ENCODE measurements around the gene RGL1. TPM values are rescaled to one million over a fixed set of nuclear protein-coding genes. Genes with fewer than 3 reads are reported as not detected.

RGL1 gene
- total RNA-seq, 4 donors from 2014 or later = 10.6 to 13.8 (median 11.3) TPM

DNA sequence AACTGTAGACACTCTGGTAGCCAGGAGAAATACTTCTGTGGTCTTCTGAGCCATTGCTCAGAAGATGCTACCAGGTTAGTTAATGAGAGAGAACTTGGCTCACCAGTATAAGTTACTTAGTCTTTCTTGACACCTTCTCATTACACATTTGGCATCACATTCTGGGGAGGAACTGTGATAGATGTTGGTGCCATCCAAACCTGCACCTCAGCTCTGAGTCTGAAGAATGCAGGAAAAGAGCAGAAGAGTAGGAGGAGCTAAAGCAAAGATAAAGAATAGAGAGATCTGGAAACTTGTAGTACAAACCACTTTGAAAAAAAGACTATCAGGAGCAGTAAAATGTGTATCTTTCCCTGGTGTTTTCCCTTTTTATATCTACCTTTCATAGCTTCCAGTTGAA is 58.9 kb downstream of the RGL1 start:
- Histone ChIP-seq H3K27me3 (no peaks in the 10 kb centered on the region), H3K36me3 (peaks cover 6% of the 10 kb centered on the region), H3K4me3 (no peak overlapping the region), H3K27ac (no peak overlapping the region), H3K4me1 (peaks cover 5% of the 10 kb centered on the region), H3K9me3 (no peaks in the 10 kb centered on the region)
- TF ChIP-seq EP300 (IDR thresholded peaks at IDR 0.05) (no peak), POLR2A (IDR thresholded peaks at IDR 0.05) (no peak), POLR2AphosphoS5 (IDR thresholded peaks at IDR 0.05) (no peak)
- TF ChIP-seq, protein P1, sequence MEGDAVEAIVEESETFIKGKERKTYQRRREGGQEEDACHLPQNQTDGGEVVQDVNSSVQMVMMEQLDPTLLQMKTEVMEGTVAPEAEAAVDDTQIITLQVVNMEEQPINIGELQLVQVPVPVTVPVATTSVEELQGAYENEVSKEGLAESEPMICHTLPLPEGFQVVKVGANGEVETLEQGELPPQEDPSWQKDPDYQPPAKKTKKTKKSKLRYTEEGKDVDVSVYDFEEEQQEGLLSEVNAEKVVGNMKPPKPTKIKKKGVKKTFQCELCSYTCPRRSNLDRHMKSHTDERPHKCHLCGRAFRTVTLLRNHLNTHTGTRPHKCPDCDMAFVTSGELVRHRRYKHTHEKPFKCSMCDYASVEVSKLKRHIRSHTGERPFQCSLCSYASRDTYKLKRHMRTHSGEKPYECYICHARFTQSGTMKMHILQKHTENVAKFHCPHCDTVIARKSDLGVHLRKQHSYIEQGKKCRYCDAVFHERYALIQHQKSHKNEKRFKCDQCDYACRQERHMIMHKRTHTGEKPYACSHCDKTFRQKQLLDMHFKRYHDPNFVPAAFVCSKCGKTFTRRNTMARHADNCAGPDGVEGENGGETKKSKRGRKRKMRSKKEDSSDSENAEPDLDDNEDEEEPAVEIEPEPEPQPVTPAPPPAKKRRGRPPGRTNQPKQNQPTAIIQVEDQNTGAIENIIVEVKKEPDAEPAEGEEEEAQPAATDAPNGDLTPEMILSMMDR (IDR thresholded peaks at IDR 0.05) = no peak
- no peak for DNase-seq (ENCODE audit: low spot score in 2 of 2)

DNA sequence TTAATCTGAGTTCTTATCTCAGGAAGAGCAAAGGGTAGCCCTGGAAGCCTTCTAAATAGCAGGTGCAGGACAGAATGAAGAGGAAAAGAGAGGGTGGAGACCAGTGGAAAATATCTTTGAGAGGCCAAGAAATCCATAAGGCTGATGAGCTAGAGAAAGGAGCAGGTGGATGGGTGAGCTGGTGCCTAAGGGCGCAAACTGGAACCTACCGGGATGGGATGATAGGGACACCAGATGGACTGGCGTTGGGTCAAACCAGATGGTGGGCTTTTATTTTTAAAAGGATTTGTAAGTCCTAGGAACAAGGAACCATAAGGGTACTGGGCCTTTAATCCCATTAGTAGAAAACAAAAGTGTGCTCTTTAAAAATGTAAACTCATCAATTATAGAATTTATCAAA is 59.7 kb downstream of the RGL1 start:
- TF ChIP-seq EP300 (IDR thresholded peaks at IDR 0.05) (no peak), POLR2A (IDR thresholded peaks at IDR 0.05) (no peak), POLR2AphosphoS5 (IDR thresholded peaks at IDR 0.05) (no peak)
- TF ChIP-seq, protein P1 (IDR thresholded peaks at IDR 0.05) = no peak
- no peaks in the 10 kb centered on the region for H3K27me3 ChIP-seq
- 96% methylated on average over 3 of the region's 3 CpGs for WGBS
- peaks cover 6% of the 10 kb centered on the region for H3K36me3 ChIP-seq
- DNase-seq (ENCODE audit: low spot score in 2 of 2) = no peak
- no peak overlapping the region for H3K4me3 ChIP-seq
- no peaks in the 10 kb centered on the region for H3K9me3 ChIP-seq
- H3K4me1 ChIP-seq = peaks cover 7% of the 10 kb centered on the region
- H3K27ac ChIP-seq = no peak overlapping the region

DNA sequence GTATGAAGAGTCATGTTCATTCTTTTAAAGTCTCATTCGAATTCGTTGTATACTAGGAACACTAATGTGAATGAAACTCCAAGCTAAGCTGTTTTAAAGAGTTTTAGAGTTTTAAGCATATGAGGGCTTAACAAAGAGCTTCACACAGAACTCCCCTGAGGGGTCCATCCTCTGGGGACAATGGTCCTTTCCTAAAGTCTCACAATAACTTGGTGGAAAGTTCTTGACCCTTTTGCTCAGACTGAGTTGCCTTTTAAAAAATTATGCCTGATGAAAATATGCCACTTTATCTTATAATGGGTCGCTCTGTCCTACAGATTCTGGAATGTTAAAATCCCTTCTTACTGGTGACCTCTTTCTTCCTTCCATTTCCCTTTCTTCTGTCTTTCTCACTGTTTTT is 64.3 kb downstream of the RGL1 start:
- peaks cover 40% of the 10 kb centered on the region for H3K4me1 ChIP-seq
- no peaks in the 10 kb centered on the region for H3K9me3 ChIP-seq
- WGBS = 84% methylated on average over 3 of the region's 3 CpGs
- no peak for DNase-seq (ENCODE audit: low spot score in 2 of 2)
- TF ChIP-seq, protein P1 (IDR thresholded peaks at IDR 0.05) = no peak
- no peak for TF ChIP-seq POLR2A (IDR thresholded peaks at IDR 0.05)
- no peak for TF ChIP-seq EP300 (IDR thresholded peaks at IDR 0.05)
- TF ChIP-seq POLR2AphosphoS5 (IDR thresholded peaks at IDR 0.05) = no peak
- no peak overlapping the region for H3K27ac ChIP-seq
- H3K4me3 ChIP-seq = no peak overlapping the region
- H3K27me3 ChIP-seq = no peaks in the 10 kb centered on the region
- H3K36me3 ChIP-seq = peaks cover 6% of the 10 kb centered on the region

DNA sequence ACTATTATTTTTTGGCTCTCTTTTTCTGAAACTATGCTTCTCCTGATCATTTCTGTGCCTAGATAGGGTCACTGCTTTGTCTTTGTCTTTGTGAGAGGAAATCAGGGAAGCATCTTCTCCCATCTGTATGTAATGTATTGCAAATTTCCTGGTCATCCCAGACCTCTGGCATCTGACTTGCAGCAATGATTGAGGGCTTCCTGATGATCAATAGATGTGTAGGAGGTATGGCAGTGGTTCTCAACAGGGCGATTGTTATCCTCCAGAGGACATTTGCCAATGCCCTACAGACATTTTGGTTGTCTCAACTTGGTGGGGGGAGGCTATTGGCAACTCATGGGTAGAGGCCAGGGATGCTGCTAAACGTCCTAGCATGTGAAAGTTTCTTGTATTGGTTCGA is 64.7 kb downstream of the RGL1 start:
- no peak for DNase-seq (ENCODE audit: low spot score in 2 of 2)
- H3K4me1 ChIP-seq = peaks cover 41% of the 10 kb centered on the region
- H3K27ac ChIP-seq = peak overlapping the region; percentile 79
- TF ChIP-seq EP300 (IDR thresholded peaks at IDR 0.05) = no peak
- TF ChIP-seq, protein P1 (IDR thresholded peaks at IDR 0.05) = no peak
- TF ChIP-seq POLR2AphosphoS5 (IDR thresholded peaks at IDR 0.05) = no peak
- TF ChIP-seq POLR2A (IDR thresholded peaks at IDR 0.05) = no peak
- no peaks in the 10 kb centered on the region for H3K9me3 ChIP-seq
- H3K27me3 ChIP-seq = no peaks in the 10 kb centered on the region
- WGBS = 53% methylated on average over 3 of the region's 3 CpGs
- no peak overlapping the region for H3K4me3 ChIP-seq
- peaks cover 6% of the 10 kb centered on the region for H3K36me3 ChIP-seq

DNA sequence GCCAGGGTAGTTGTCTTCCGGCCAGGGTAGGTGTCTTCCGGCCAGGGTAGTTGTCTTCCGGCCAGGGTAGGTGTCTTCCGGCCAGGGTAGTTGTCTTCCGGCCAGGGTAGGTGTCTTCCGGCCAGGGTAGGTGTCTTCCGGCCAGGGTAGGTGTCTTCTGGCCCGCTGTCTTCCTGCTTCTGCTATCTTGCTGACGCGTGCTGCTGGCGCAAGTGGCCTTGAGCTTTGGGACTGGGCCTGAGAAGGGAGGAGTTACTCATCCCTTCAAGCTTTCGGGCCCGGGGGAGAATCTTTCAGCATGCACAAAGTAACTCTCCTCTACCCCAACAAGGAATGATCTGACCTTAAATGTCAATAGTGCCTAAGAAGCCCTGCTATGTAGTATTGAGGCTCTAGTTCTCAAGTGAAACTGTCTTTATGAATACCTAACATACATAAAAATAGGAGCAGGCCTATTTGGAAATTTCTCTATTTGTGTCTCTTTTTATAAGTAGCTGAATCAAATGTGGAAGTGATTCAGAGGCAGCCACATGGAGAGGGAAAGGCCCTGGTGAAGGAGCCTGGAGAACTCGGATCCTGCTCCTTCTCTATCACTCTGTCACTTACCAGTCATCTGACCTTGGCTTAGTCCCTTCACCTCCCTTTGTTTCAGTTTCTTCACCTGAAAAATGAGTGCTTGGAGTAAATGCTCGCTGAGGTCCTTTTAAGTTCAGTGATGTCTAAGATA is 65.6 kb downstream of the RGL1 start:
- Histone ChIP-seq H3K27ac (peak overlapping the region; percentile 79), H3K9me3 (no peaks in the 10 kb centered on the region), H3K36me3 (peaks cover 6% of the 10 kb centered on the region), H3K4me3 (no peak overlapping the region), H3K4me1 (peaks cover 41% of the 10 kb centered on the region), H3K27me3 (no peaks in the 10 kb centered on the region)
- peak; percentile 80 to 90 for DNase-seq (ENCODE audit: low spot score in 2 of 2)
- TF ChIP-seq, protein P1 (IDR thresholded peaks at IDR 0.05) = no peak
- TF ChIP-seq EP300 (IDR thresholded peaks at IDR 0.05) = no peak
- no peak for TF ChIP-seq POLR2A (IDR thresholded peaks at IDR 0.05)
- TF ChIP-seq POLR2AphosphoS5 (IDR thresholded peaks at IDR 0.05) = no peak
- WGBS = 73% methylated on average over 7 of the region's 15 CpGs
